Liver (tissue), 9 donors: ENCODE results near the gene SURF6. TPM values are rescaled to one million over a fixed set of nuclear protein-coding genes. Genes with fewer than 3 reads are reported as not detected.

Experiments
- DNase-seq: peaks from one replicate; pipeline ENCODE4 v3.0.0-alpha.2; 2017; ENCODE audit warnings: low spot score
- H3K27ac ChIP-seq, 2 donors: one replicate each; pipeline ENCODE4 v1.7.0; 2013; ENCODE audit warnings: inconsistent platforms in 2 of 2, low read length in 2 of 2, control low read depth in 1 of 2, low read depth in 1 of 2, mild to moderate bottlenecking in 1 of 2
- H3K27me3 ChIP-seq, 4 donors: one replicate each; pipeline versions ENCODE4 v1.6.1 to v1.7.0; 2013; ENCODE audit warnings: low read length in 3 of 4, inconsistent platforms in 1 of 4, mild to moderate bottlenecking in 1 of 4, moderate library complexity in 1 of 4; ENCODE audit not compliant: control insufficient read depth in 4 of 4, insufficient read depth in 4 of 4
- H3K36me3 ChIP-seq, 4 donors: one replicate each; pipeline versions ENCODE4 v1.6.1 to v1.7.0; 2013; ENCODE audit warnings: low read length in 3 of 4, mild to moderate bottlenecking in 3 of 4, low read depth in 1 of 4, moderate library complexity in 1 of 4; ENCODE audit not compliant: control insufficient read depth in 4 of 4, insufficient read depth in 3 of 4
- H3K4me1 ChIP-seq, 4 donors: one replicate each; pipeline versions ENCODE4 v1.6.1 to v1.7.0; 2013; ENCODE audit warnings: low read length in 3 of 4, mild to moderate bottlenecking in 3 of 4, moderate library complexity in 1 of 4; ENCODE audit not compliant: control insufficient read depth in 4 of 4, insufficient read depth in 4 of 4
- H3K4me3 ChIP-seq, 3 donors: one replicate each; pipeline versions ENCODE4 v1.6.1 to v1.7.0; 2013; ENCODE audit warnings: low read length in 3 of 3, control low read depth in 1 of 3, low read depth in 1 of 3, mild to moderate bottlenecking in 1 of 3
- H3K9ac ChIP-seq, 2 donors: one replicate each; pipeline ENCODE4 v1.7.0; 2013; ENCODE audit warnings: low read length in 2 of 2, mild to moderate bottlenecking in 2 of 2, moderate library complexity in 2 of 2, control low read depth in 1 of 2, low read depth in 1 of 2
- H3K9me3 ChIP-seq, 4 donors: one replicate each; pipeline versions ENCODE4 v1.6.1 to v1.7.0; 2013; ENCODE audit warnings: low read length in 3 of 4; ENCODE audit not compliant: control insufficient read depth in 4 of 4
- CTCF ChIP-seq: fragments of 150-350 bp; IDR thresholded peaks from 2 replicates; pipeline ENCODE4 v1.5.1; 2017; ENCODE audit warnings: improper control_type of control experiment, low read depth, low read length; ENCODE audit not compliant: missing input control
- EGR1 ChIP-seq, 2 donors: IDR thresholded peaks; 2 replicates each; pipeline ENCODE4 v1.6.1; 2016 to 2018; ENCODE audit warnings: antibody characterized with exemption in 2 of 2, low read depth in 2 of 2
- FOXA2 ChIP-seq: IDR thresholded peaks from 2 replicates; pipeline ENCODE4 v1.6.1; 2016; ENCODE audit warnings: antibody characterized with exemption
- GABPA ChIP-seq, 2 donors: IDR thresholded peaks in 1 of 2; conservative IDR thresholded peaks in 1 of 2; 2 replicates each; pipeline ENCODE4 v1.6.1; 2016; ENCODE audit warnings: antibody characterized with exemption in 2 of 2, mild to moderate bottlenecking in 1 of 2, moderate library complexity in 1 of 2
- HNF4A ChIP-seq, 2 donors: conservative IDR thresholded peaks; 2 replicates each; pipeline ENCODE4 v1.6.1; 2016; ENCODE audit warnings: antibody characterized with exemption in 2 of 2, mild to moderate bottlenecking in 2 of 2
- HNF4G ChIP-seq: IDR thresholded peaks from 2 replicates; pipeline ENCODE4 v1.6.1; 2016; ENCODE audit warnings: antibody characterized with exemption
- JUND ChIP-seq, 2 donors: IDR thresholded peaks; 2 replicates each; pipeline ENCODE4 v1.6.1; 2016; ENCODE audit warnings: antibody characterized with exemption in 2 of 2
- MAX ChIP-seq: IDR thresholded peaks from 2 replicates; pipeline ENCODE4 v1.6.1; 2016; ENCODE audit warnings: antibody characterized with exemption
- NR2F2 ChIP-seq: IDR thresholded peaks from 2 replicates; pipeline ENCODE4 v1.6.1; 2016; ENCODE audit warnings: antibody characterized with exemption
- RAD21 ChIP-seq, 2 donors: IDR thresholded peaks; 2 replicates each; pipeline ENCODE4 v1.6.1; 2016; ENCODE audit warnings: antibody characterized with exemption in 2 of 2, mild to moderate bottlenecking in 2 of 2
- SP1 ChIP-seq: IDR thresholded peaks from 2 replicates; pipeline ENCODE4 v1.6.1; 2018; ENCODE audit warnings: antibody characterized with exemption, mild to moderate bottlenecking
- TAF1 ChIP-seq: conservative IDR thresholded peaks from 2 replicates; pipeline ENCODE4 v1.6.1; 2016; ENCODE audit warnings: antibody characterized with exemption, mild to moderate bottlenecking
- YY1 ChIP-seq: IDR thresholded peaks from 2 replicates; pipeline ENCODE4 v1.6.1; 2016; ENCODE audit warnings: antibody characterized with exemption, mild to moderate bottlenecking
- ZBTB33 ChIP-seq: IDR thresholded peaks from 2 replicates; pipeline ENCODE4 v1.6.1; 2016; ENCODE audit warnings: antibody characterized with exemption
- whole genome bisulfite sequencing: extraction: QIAGEN DNeasy Blood & Tissue Kit; methylation state at CpG from one replicate; pipeline ENCODE4 v1.1.7; 2013; 5-methylcytosine and 5-hydroxymethylcytosine counted together
- polyA plus RNA-seq, 2 donors: library from polyadenylated mRNA; stranded (reverse) in 1 of 2; unstranded in 1 of 2; fragments of 200-250 nt in 1 of 2; fragments of >200 nt in 1 of 2; fragmentation: Nextera tagmentation in 1 of 2; extraction: Ambion mirVana in 1 of 2; gene quantifications; one replicate each; pipeline versions ENCODE4 v1.2.1 to v1.2.3, GENCODE V29; 2013 to 2015
- total RNA-seq, 2 donors: library from RNA; depleted of rRNA; stranded (reverse); fragments of >200 nt; gene quantifications; one replicate each; pipeline ENCODE4 v1.2.3, GENCODE V29; 2014
- donor health status: healthy.
- donor health status: healthy.
- donor health status: healthy.
- donor health status: healthy.
- donor health status: healthy.

Gene SURF6
- total and polyA plus RNA-seq, 4 donors: 4.1 to 12.9 (median 7.2) TPM

DNA sequence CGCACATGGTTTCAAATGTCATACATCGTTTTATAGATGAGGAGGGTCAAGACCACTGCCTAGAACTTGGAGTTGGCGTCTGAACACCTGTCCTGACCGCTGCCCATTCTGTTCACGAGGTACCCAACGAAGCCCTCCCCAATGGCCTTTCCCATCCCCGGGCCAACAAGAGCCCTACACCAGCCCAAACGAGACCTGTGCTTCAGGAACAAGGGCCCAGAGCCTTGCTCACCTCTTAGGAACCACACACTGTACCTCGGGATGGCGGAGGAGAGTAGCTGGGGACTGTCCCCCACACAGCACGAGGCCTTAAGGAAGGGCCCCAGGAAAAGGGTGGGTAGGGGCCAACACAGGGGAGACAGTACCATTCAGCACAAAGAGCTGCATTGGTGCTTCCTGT lies 3.0 kb downstream of the SURF6 start:
- no peaks in the 10 kb centered on the region for H3K9me3 ChIP-seq
- no peak overlapping the region for H3K27ac ChIP-seq
- H3K36me3 ChIP-seq: peaks cover 20 to 39% (median 29%) of the 10 kb centered on the region in 4 donors
- peaks cover 0 to 26% (median 13%) of the 10 kb centered on the region in 4 donors for H3K4me1 ChIP-seq
- no peak overlapping the region for H3K4me3 ChIP-seq
- DNase-seq: no peak
- WGBS: 94% methylated on average over 11 of the region's 11 CpGs
- no peaks in the 10 kb centered on the region for H3K27me3 ChIP-seq
- no peak overlapping the region for H3K9ac ChIP-seq
- no peak for TF ChIP-seq YY1
- no peak for TF ChIP-seq MAX
- TF ChIP-seq HNF4A (conservative IDR thresholded peaks at IDR 0.05): no peak
- TF ChIP-seq SP1: no peak
- no peak for TF ChIP-seq RAD21 (IDR thresholded peaks at IDR 0.05)
- TF ChIP-seq TAF1: no peak
- TF ChIP-seq JUND (IDR thresholded peaks at IDR 0.05): no peak
- TF ChIP-seq EGR1 (IDR thresholded peaks at IDR 0.05; ENCODE audit: low read depth in 2 of 2): no peak
- TF ChIP-seq FOXA2: no peak
- TF ChIP-seq NR2F2: no peak
- no peak for TF ChIP-seq HNF4G

GRCh38 chr9:133332381-133332730 lies 3.6 kb downstream of the SURF6 start:
- Histone ChIP-seq H3K27me3 (no peaks in the 10 kb centered on the region), H3K4me3 (no peak overlapping the region), H3K9ac (no peak overlapping the region), H3K4me1 (peaks cover 0 to 26% (median 13%) of the 10 kb centered on the region in 4 donors), H3K9me3 (no peaks in the 10 kb centered on the region), H3K36me3 (peaks cover 20 to 39% (median 29%) of the 10 kb centered on the region in 4 donors), H3K27ac (no peak overlapping the region)
- TF ChIP-seq MAX (no peak), TAF1 (no peak), NR2F2 (no peak)
- DNase-seq: no peak
- WGBS: 96% methylated on average over 20 of the region's 20 CpGs

DNA sequence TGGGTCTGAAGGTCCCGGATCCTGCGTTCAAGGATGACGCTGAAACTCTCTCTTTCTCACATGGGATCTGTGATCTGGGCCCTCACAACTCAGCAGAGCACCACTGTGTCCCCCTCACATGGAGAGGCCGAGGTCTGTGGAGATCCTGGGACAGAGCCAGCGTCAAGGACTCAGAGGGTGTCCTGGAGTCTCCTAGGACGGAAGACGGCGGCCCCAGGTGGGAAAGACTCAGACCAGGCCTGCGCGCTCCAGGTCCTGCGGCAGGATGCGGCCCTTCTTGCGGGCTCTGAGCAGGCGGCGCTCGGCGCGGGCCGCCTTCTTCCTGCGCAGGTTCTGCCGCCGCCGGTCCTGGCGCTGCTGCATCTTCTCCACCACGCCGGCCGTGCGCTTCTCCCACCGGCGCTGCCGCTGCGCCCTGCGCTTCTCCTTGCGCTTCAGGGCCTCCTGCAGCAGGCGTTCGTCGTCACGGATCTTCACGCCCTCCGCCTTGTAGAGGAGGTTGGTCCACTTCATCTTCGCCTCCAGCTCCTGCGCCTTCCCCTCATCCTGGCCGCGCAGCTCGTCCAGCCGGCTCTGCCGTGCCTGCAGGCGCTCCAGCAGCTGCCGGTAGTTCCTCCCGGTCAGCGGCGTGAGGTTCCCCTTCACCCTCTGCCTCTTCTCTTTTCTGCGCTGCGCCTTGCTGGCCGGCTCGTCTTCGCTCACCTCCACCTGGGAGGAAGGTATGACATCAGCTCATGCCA lies 4.2 kb downstream of the SURF6 start:
- peaks cover 0 to 26% (median 13%) of the 10 kb centered on the region in 4 donors for H3K4me1 ChIP-seq
- H3K36me3 ChIP-seq: peaks cover 20 to 39% (median 29%) of the 10 kb centered on the region in 4 donors
- no peak overlapping the region for H3K4me3 ChIP-seq
- H3K27me3 ChIP-seq: no peaks in the 10 kb centered on the region
- no peak for TF ChIP-seq RAD21 (IDR thresholded peaks at IDR 0.05)
- H3K27ac ChIP-seq: no peak overlapping the region
- no peak overlapping the region for H3K9ac ChIP-seq
- DNase-seq: no peak
- WGBS: 96% methylated on average over 57 of the region's 57 CpGs
- H3K9me3 ChIP-seq: no peaks in the 10 kb centered on the region

- no peak for DNase-seq
- WGBS: 89% methylated on average over 19 of the region's 19 CpGs
- Histone ChIP-seq H3K36me3 (peaks cover 20 to 39% (median 29%) of the 10 kb centered on the region in 4 donors), H3K9ac (no peak overlapping the region), H3K4me1 (peaks cover 0 to 21% (median 9%) of the 10 kb centered on the region in 4 donors), H3K27me3 (no peaks in the 10 kb centered on the region), H3K27ac (no peak overlapping the region), H3K9me3 (no peaks in the 10 kb centered on the region), H3K4me3 (no peak overlapping the region)
- TF ChIP-seq ZBTB33 (no peak), EGR1 (IDR thresholded peaks at IDR 0.05; ENCODE audit: low read depth in 2 of 2) (no peak), TAF1 (no peak), HNF4G (no peak), HNF4A (conservative IDR thresholded peaks at IDR 0.05) (no peak), GABPA (IDR thresholded peaks at IDR 0.05 in 1 of 2, conservative IDR thresholded peaks at IDR 0.05 in 1 of 2) (no peak), NR2F2 (no peak), YY1 (no peak), CTCF (no peak), RAD21 (IDR thresholded peaks at IDR 0.05) (no peak), FOXA2 (no peak), SP1 (no peak)
Observed at GRCh38 chr9:133331221-133331620, 4.8 kb downstream of the SURF6 start.
